HepG2 (cell line): ENCODE data around the gene SPCS1. TPM values are rescaled to one million over a fixed set of nuclear protein-coding genes. Genes with fewer than 3 reads are reported as not detected.

Experiments
- CBX5 ChIP-seq: sonication (generic); formaldehyde crosslinking; IDR thresholded peaks from 2 replicates; pipeline ENCODE4 v1.4.0; 2020; ENCODE audit warnings: missing genetic modification reagents, borderline replicate concordance
- FIP1L1 ChIP-seq: fragments of 200-400 bp; formaldehyde crosslinking; IDR thresholded peaks from 2 replicates; pipeline ENCODE4 v1.6.1; 2018; ENCODE audit warnings: low read depth, mild to moderate bottlenecking, low read length, moderate library complexity, borderline replicate concordance; ENCODE audit not compliant: insufficient read depth
- GABPA ChIP-seq, 2 experiments: IDR thresholded peaks; 2 replicates each; pipeline ENCODE4 v1.6.1; 2011 to 2016; ENCODE audit warnings: low read depth in 2 of 2, low read length in 1 of 2, missing biosample characterization in 1 of 2, missing genetic modification characterization in 1 of 2
- KAT2B ChIP-seq: fragments of 150-350 bp; IDR thresholded peaks from 2 replicates; pipeline ENCODE4 v1.6.1; 2014; ENCODE audit warnings: low read depth, low read length, borderline replicate concordance
- KLF12 ChIP-seq: sonication (generic); formaldehyde crosslinking; IDR thresholded peaks from 2 replicates; pipeline ENCODE4 v1.4.0; 2020; ENCODE audit warnings: missing genetic modification reagents, borderline replicate concordance
- MAFG ChIP-seq: sonication (generic); formaldehyde crosslinking; IDR thresholded peaks from 2 replicates; pipeline ENCODE4 v1.5.1; 2020; ENCODE audit warnings: mild to moderate bottlenecking, missing genetic modification reagents
- MXD4 ChIP-seq: IDR thresholded peaks from 2 replicates; pipeline ENCODE4 v1.6.1; 2016; ENCODE audit warnings: mild to moderate bottlenecking, missing biosample characterization, missing genetic modification reagents
- REPIN1 ChIP-seq: sonication (generic); formaldehyde crosslinking; IDR thresholded peaks from 2 replicates; pipeline ENCODE4 v1.8.0; 2022; ENCODE audit warnings: missing genetic modification reagents, low read depth, mild to moderate bottlenecking, borderline replicate concordance
- TRIM22 ChIP-seq: fragments of 450-650 bp; IDR thresholded peaks from 2 replicates; pipeline ENCODE4 v1.6.1; 2017
- ZBTB1 ChIP-seq: sonication (generic); formaldehyde crosslinking; IDR thresholded peaks from 2 replicates; pipeline ENCODE4 v1.4.0; 2020; ENCODE audit warnings: missing genetic modification reagents, borderline replicate concordance
- ZBTB20 ChIP-seq: sonication (generic); formaldehyde crosslinking; IDR thresholded peaks from 2 replicates; pipeline ENCODE4 v1.8.1; 2023; ENCODE audit warnings: missing genetic modification reagents, low read depth, mild to moderate bottlenecking, borderline replicate concordance
- ZBTB3 ChIP-seq: sonication (generic); formaldehyde crosslinking; IDR thresholded peaks from 2 replicates; pipeline ENCODE4 v1.4.0; 2020; ENCODE audit warnings: low read depth, mild to moderate bottlenecking, moderate library complexity, missing genetic modification reagents, borderline replicate concordance
- ZNF546 ChIP-seq: sonication (generic); formaldehyde crosslinking; conservative IDR thresholded peaks from 2 replicates; pipeline ENCODE4 v1.8.1; 2023; ENCODE audit warnings: mild to moderate bottlenecking, missing genetic modification reagents
- ZNF704 ChIP-seq: sonication (generic); formaldehyde crosslinking; IDR thresholded peaks from 2 replicates; pipeline ENCODE4 v1.8.1; 2023; ENCODE audit warnings: mild to moderate bottlenecking, inconsistent platforms, moderate library complexity, missing genetic modification reagents, borderline replicate concordance
- ZNF746 ChIP-seq: sonication (generic); formaldehyde crosslinking; IDR thresholded peaks from 2 replicates; pipeline ENCODE4 v1.8.0; 2022; ENCODE audit warnings: mild to moderate bottlenecking, missing genetic modification reagents
- ZNF749 ChIP-seq: sonication (generic); formaldehyde crosslinking; IDR thresholded peaks from 2 replicates; pipeline ENCODE4 v1.8.0; 2022; ENCODE audit warnings: mild to moderate bottlenecking, missing genetic modification reagents, moderate library complexity, borderline replicate concordance
- ZNF891 ChIP-seq: sonication (generic); formaldehyde crosslinking; IDR thresholded peaks from 2 replicates; pipeline ENCODE4 v1.5.0; 2020; ENCODE audit warnings: mild to moderate bottlenecking, missing genetic modification reagents
- polyA plus RNA-seq, 8 experiments: library from polyadenylated mRNA; depleted of rRNA in 3 of 8; stranded (reverse) in 7 of 8; unstranded in 1 of 8; fragments of >200 nt; fragmentation: Illumina TruSeq in 4 of 8; extraction: Trizol in 4 of 8; gene quantifications; 2 replicates each; pipeline versions ENCODE4 v1.2.1 to v1.2.3, GENCODE V29; 2011 to 2016; ENCODE audit warnings: low read depth in 4 of 8, missing spikeins in 1 of 8, mixed read lengths in 1 of 8; ENCODE audit not compliant: insufficient read depth in 1 of 8
- total RNA-seq, 5 experiments: library from RNA; depleted of rRNA; stranded (reverse); fragments of >200 nt; fragmentation: Illumina TruSeq; extraction: Trizol; gene quantifications; 2 replicates each; pipeline ENCODE4 v1.2.3, GENCODE V29; 2016; ENCODE audit warnings: low read depth in 1 of 5
- TF ChIP-seq, protein P1 (sequence below): sonication (generic); formaldehyde crosslinking; conservative IDR thresholded peaks from 2 replicates; pipeline ENCODE4 v1.4.0; 2020; ENCODE audit warnings: missing genetic modification reagents
- TF ChIP-seq, protein P2 (sequence below): sonication (generic); formaldehyde crosslinking; IDR thresholded peaks from 2 replicates; pipeline ENCODE4 v1.4.0; 2020; ENCODE audit warnings: missing genetic modification reagents, borderline replicate concordance

SPCS1 gene
- total and polyA plus RNA-seq, 2 of the 13 experiments (the other 11 are each of a cell fraction or from before 2014, with no cell fraction given) = 84.6 to 120 TPM

- TF ChIP-seq, protein P1, sequence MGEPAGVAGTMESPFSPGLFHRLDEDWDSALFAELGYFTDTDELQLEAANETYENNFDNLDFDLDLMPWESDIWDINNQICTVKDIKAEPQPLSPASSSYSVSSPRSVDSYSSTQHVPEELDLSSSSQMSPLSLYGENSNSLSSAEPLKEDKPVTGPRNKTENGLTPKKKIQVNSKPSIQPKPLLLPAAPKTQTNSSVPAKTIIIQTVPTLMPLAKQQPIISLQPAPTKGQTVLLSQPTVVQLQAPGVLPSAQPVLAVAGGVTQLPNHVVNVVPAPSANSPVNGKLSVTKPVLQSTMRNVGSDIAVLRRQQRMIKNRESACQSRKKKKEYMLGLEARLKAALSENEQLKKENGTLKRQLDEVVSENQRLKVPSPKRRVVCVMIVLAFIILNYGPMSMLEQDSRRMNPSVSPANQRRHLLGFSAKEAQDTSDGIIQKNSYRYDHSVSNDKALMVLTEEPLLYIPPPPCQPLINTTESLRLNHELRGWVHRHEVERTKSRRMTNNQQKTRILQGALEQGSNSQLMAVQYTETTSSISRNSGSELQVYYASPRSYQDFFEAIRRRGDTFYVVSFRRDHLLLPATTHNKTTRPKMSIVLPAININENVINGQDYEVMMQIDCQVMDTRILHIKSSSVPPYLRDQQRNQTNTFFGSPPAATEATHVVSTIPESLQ (CRISPR knock-in tag) = no peak
- TF ChIP-seq ZNF749 (peak; percentile 94), KLF12 (peak; percentile 63), ZNF746 (CRISPR knock-in tag) (no peak; the same call in 1 of the 2 replicates), ZBTB20 (CRISPR knock-in tag) (peak; percentile 66; the same call in 1 of the 2 replicates), ZBTB3 (CRISPR knock-in tag) (peak; percentile 43; the same call in 1 of the 2 replicates), ZNF546 (CRISPR knock-in tag) (peak; percentile 81), MXD4 (peak; percentile 99), ZNF891 (CRISPR knock-in tag) (peak; percentile 99), ZNF704 (no peak), CBX5 (peak; percentile 66; the same call in 1 of the 2 replicates), MAFG (CRISPR knock-in tag) (no peak), ZBTB1 (CRISPR knock-in tag) (no peak; the same call in 1 of the 2 replicates), REPIN1 (peak; percentile 95), FIP1L1 (no peak), KAT2B (no peak), GABPA (IDR thresholded peaks at IDR 0.05; ENCODE audit: low read depth, low read length) (no peak; the same call in 1 of the 2 replicates), GABPA (CRISPR knock-in tag; IDR thresholded peaks at IDR 0.05; ENCODE audit: low read depth) (peak; percentile 73), TRIM22 (no peak)
- TF ChIP-seq, protein P2, sequence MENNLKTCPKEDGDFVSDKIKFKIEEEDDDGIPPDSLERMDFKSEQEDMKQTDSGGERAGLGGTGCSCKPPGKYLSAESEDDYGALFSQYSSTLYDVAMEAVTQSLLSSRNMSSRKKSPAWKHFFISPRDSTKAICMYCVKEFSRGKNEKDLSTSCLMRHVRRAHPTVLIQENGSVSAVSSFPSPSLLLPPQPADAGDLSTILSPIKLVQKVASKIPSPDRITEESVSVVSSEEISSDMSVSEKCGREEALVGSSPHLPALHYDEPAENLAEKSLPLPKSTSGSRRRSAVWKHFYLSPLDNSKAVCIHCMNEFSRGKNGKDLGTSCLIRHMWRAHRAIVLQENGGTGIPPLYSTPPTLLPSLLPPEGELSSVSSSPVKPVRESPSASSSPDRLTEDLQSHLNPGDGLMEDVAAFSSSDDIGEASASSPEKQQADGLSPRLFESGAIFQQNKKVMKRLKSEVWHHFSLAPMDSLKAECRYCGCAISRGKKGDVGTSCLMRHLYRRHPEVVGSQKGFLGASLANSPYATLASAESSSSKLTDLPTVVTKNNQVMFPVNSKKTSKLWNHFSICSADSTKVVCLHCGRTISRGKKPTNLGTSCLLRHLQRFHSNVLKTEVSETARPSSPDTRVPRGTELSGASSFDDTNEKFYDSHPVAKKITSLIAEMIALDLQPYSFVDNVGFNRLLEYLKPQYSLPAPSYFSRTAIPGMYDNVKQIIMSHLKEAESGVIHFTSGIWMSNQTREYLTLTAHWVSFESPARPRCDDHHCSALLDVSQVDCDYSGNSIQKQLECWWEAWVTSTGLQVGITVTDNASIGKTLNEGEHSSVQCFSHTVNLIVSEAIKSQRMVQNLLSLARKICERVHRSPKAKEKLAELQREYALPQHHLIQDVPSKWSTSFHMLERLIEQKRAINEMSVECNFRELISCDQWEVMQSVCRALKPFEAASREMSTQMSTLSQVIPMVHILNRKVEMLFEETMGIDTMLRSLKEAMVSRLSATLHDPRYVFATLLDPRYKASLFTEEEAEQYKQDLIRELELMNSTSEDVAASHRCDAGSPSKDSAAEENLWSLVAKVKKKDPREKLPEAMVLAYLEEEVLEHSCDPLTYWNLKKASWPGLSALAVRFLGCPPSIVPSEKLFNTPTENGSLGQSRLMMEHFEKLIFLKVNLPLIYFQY = no peak
These were observed 19.9 kb upstream of the SPCS1 start, which contains the start of the genes GNL3 and PBRM1 (continued) for GRCh38 chr3:52685709-52686691.
